HG02759 (cell line): Measurements from ENCODE around the gene ALOX15B.
"Not testable (repeated sequence)": the region's sequence is repeated elsewhere in the genome, so short reads cannot be mapped to it uniquely, and the experiment has no call there.

ENCODE experiments used
- ATAC-seq: cut with Tn5 transposase; IDR thresholded peaks from one replicate; pipeline ENCODE4 v1.9.1; 2021; ENCODE audit warnings: mild to moderate bottlenecking, moderate library complexity; ENCODE audit not compliant: unreplicated experiment

The ALOX15B gene

GRCh38 chr17:8012996-8013640, 25.7 kb upstream of the ALOX15B start:
- no peak for ATAC-seq

GRCh38 chr17:8013731-8014557, 24.9 kb upstream of the ALOX15B start:
- ATAC-seq = no peak

DNA sequence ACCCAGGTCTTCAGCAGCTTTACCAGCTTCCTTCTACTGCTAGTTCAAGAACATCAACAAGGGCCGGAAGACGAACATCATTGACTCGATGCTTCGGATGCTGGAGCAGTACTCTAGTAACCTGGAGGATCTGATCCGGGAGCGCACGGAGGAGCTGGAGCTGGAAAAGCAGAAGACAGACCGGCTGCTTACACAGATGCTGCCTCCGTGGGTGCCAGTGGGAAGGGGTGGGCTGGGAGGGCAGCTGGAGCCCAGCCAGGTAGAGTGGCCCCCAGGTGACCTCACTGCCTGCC, 24.4 kb upstream of the ALOX15B start:
- no peak for ATAC-seq

GRCh38 chr17:8015236-8015956, 23.5 kb upstream of the ALOX15B start:
- ATAC-seq = no peak

DNA sequence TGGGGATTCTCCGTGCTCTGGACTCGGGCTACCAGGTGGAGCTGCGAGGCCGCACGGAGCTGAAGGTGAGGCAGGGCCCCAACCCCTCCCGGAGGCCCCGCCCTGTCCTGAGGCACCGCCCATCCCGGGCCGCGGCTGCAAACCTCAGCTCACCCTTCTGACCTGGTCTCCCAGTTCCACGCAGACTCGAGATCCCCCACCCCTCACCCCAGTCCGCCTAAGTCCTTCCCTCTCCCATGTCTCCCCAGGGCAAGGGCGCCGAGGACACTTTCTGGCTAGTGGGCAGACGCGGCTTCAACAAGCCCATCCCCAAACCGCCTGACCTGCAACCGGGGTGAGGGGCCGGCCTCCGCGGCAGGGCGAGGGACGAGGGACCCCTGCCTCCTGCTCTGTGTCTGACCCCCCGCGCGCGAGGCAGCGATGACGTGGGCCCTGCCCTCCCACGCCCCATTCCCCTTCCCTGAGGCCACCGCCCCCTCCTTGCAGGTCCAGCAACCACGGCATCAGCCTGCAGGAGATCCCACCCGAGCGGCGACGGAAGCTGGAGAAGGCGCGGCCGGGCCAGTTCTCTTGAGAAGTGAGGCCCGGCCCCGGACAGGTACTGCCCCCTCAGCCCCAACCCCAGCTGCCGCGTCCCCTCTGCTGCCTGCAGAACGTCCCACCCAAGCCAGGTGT, 22.8 kb upstream of the ALOX15B start:
- ATAC-seq = no peak

DNA sequence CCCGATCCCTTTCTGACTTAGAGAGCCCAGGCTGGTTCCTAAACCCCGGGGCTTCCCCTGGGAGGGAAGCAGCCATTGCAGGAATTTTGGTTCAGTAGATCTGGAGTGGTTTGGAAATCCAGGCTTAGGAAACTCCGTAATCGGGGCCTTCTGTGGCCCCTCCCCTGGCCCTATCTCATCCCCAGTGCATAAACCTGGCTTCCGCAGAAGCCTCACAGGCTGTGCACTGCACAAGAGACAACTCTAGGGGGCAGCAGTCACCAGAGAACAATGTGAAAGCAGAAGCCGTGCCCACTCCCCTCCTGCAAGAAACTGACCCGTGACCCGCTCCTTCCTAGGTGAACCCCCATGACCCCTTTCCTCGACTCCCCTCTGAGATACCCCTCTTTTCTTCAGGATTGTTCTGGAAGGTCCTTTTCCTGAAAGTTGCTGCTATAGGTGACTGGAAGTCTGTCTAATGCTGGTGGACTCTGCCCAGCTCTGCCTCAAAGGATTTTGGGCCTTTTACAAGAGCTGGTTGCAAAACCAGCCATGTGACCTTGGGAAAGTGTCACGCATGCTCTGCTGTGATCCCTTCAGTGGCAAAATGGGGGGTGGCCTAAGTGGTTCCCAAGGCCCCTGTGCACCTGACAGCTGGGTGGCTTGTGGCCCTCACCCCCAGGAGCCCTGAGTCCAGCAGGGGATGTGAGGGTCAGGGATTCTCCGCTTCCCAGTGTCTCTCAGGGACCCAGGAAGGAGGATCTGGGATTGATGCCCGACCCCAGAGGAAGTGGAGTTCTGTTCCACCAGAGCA, 22.0 kb upstream of the ALOX15B start:
- ATAC-seq = no peak

GRCh38 chr17:8018436-8018835, 20.4 kb upstream of the ALOX15B start:
- no peak for ATAC-seq

- ATAC-seq = no peak
Observed at GRCh38 chr17:8019166-8019565, 19.7 kb upstream of the ALOX15B start.

DNA sequence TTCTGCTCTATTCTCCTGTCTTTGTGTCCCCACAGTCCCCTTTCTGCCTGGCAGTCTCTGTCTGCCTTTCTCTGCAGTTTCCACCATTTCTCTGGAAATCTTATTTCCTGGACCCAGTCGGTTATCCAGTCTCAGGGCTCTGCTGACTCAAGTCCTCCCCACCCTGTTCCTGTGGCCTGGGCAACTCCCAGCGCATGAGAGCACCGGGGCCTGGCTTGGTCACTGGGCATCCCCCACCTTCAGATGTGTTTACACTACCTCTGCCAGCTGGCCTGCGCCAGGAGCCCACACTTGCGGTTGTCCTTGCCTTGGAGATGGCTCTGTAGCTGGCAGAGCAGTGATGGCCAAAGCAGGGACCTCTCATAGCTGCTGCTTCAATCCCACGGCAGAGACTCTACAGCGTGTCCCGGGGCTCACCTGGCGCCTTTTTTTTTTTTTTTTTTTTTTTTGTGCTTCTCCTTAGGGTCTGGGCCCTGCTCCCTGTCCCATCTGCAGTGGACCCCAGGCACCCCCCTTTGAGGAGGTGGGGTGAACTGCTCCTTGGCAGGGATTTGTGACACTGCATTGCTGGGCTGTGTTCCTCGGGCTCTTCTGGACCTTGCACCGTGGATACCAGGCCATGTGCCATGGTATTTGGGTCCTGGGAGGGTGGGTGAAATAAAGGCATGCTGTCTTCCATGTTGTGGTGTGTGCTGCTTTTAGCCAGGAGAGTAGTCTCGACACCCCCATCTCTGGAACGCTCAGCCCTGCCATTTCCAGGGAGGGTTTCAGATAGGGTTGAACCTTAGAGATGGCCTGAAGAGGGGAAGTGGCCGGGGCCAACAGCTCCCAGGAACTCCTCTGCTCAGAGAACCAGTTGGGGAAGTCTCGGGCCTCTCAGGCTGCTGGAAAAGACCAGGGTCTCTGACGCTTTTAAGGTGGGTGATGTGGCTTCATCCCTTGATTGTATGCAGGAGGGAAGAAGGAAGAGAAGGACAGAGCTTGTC, 18.9 kb upstream of the ALOX15B start:
- no peak for ATAC-seq

DNA sequence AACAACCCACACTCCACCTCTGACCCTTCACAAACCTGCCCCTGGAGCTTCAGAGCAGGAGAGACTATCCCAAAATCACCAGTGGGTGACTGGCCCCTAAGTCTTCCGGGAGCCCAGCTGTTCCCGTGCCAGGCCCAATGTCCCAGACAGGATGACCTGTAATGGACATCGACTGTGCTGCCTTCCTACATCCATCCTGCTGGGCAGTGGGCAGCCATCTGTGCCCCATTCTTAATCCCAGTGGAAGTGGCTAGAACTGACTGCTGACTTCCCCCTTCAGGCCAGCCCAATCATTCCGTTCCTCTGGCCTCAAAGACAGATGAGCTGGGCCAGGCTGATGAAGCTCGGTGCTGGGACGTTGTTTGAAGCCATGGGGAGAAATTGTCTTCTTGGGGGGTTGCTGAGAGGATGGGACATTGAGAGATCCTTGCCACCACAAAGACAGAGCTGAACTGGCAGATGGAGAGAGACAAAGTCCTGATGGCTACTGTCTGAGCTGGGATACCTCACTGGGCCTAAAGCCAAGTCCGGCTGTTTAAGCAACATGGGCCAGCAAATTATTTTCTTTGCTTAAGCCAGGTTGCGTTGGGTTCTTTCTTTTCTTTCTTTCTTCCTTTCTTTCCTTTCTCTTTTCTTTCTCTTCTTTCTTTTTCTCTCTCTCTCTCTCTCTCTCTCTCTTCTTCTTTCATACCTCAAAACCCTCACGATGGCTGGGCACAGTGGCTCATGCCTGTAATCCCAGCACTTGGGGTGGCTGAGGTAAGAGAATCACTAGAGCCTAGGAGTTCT, 17.9 kb upstream of the ALOX15B start:
- no peak for ATAC-seq

DNA sequence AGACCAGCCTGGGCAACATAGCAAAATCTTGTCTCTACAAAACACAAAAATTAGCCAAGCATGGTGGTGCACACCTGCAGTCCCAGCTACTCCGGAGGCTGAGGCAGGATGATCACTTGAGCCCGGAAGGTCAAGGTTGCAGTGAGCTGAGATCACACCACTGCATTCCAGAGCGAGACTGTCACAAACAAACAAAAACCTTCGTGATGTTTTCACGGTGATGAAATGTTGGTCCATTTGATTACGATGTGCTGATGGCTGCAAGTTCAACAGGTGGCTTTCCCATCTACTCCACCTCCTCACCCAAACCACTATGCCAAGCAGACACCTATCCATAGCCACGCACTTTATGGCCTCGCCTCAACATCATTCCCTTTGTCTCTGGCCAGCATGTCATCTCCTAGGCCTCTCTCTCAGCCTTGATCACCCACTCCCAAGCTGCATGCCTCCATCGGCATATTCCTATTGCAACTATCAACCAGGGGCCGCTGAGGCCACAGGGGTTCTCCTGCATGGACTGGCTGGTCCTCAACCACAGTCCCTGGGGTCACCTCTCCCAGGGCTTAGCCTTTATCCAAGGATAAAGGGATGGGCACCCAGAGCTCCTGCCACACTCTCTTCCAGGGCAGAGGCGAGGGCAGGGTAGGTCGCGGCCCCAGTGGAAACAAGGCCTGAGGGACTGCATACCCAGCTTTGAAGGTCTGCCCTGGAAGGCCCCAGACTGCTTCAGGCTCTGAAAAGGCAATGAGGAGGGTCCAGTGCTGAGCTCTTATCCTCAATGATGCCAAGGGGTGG, 17.1 kb upstream of the ALOX15B start:
- no peak for ATAC-seq

GRCh38 chr17:8022360-8023003, 16.4 kb upstream of the ALOX15B start:
- no peak for ATAC-seq

GRCh38 chr17:8024161-8024560, 14.7 kb upstream of the ALOX15B start:
- not testable (repeated sequence) for ATAC-seq

DNA sequence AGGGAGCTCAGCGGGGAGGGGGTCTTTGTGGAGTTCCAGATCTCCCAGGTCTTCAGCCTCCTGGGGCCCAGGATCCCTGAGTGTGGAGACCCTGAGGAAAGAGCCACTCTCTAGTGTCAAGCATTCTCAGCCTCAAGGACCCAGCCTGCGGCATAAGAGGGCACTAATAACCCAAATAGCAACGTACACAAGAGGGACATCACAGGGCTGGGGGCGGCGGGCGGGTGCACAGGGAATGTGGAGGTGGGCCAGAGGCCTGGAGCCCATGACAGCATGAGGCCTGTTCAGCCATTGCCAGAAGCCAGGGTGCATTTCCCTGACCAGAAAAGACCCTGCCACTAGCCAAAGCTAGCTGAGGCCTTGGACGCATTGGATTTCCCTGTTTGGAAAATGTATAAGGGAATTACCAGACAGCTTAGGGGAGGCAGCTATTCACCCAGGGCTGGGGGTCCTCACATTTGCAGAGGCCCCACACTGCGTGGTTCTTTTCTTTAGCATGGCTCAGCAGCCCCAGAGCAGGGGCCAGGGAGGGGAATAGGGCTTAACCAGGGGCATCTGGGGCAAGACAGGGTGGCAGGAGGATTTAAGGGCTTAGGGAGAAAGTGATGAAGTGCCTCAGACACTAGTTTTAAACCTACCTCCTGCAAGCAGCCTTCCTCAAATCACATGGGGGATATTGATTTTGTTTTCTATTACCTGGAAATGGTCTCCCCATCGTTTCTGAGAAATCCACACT, 13.5 kb upstream of the ALOX15B start:
- no peak for ATAC-seq

DNA sequence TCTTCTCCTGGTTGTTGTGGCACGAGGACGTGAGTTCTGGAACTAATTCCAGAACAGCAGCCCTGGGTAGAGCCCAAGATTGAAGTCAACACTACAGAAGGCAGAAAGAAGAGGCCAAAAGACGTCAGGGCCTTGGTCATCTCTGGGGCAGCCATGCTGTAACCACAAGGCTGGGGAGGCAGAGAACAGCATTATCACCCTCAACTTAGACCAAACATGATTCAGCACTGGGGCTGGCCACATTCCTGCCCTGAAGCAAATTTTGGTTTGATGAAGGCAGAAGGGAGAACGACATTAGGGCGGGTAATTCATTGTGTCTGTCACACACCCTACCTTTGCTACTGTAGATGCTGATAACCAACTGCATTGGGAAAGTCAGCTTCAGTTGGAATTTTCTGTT, 9.7 kb upstream of the ALOX15B start:
- no peak for ATAC-seq

DNA sequence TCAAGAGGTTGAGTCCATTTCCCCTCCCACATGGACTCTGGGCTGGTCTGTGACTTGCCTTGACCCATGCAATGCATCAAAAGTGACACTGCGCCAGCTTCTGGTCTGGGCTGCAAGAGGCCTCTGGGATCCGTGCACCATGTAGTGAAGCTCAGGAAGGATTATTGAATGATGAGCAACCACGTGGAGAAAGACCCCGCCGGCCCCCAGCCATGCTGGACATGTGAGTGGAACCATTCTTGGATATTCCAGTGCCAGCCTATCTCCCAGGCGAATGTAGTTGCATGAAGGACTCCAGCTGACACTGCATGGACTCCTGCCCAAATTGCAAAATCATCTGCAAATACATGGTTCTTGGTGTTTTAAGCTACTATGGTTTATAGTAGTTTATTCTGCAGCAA, 7.6 kb upstream of the ALOX15B start:
- no peak for ATAC-seq

DNA sequence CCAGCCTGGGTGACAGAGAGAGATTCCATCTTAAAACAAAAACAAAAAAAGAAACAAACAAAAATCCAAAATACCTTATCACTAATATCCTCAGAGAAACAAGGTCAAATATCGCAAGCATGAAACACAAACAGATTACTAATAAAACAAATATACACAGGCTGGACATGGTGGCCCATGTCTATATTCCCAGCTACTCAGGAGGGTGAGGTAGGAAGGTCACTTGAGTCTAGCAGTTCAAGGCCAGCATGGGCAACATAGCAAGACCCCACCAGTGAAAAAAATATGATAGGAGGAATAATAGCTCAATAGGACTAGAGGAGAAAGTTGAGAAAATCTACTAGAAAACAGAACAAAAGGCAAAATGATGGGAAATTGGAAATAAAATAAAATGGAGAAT, 6.9 kb upstream of the ALOX15B start:
- ATAC-seq = no peak
